ENCODE measurements around the gene H2BK1. TPM values are rescaled to one million over a fixed set of nuclear protein-coding genes. Genes with fewer than 3 reads are reported as not detected.

Gene H2BK1
- polyA plus RNA-seq, 1 donor (not counting 4 experiments of a cell fraction or from before 2014, with no cell fraction given), result not detected

DNA sequence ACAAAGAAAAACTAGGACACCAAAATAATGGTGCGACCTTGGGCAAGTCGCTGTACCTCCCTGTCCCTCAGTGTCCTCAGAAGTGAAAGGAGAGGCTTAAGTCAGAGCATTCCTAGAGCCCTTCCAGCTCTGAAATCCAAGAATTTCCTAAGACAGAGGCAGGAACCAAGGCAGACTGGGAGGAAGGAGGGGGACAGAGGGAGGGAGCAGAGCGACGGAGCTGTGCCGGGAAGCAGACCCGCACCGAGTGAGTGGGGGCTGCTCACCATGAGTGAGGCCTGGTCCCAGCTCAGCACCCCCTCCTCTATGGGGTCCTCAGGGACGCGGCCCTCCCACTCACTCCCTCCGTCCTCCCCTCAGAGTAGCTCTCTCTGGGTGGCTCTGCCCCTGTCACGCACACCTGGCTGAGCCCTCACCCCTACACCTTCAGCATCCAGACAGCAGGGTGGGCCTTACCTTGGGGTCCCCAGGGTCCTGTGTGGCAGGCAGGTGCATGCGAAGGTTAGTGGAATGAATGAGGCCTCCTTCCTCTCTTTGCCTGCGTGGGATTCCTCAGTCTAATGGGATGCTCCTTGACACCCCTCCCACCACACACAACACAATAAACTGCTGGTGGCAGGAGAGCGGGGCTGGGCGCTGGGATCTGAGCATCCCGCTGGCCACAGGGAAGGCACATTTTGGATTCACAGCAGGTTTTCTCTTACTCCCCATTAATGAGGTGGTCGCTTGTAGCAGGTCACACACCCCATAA is 42.8 kb upstream of the H2BK1 start:
- DNase-seq (ENCODE audit: low read depth, low spot score), result no peak
- no peak overlapping the region for H2AFZ ChIP-seq (ENCODE audit: control insufficient read depth, low read length)
- TF ChIP-seq EZH2 (IDR thresholded peaks at IDR 0.05; ENCODE audit: low read length), result no peak
- TF ChIP-seq, protein P1, sequence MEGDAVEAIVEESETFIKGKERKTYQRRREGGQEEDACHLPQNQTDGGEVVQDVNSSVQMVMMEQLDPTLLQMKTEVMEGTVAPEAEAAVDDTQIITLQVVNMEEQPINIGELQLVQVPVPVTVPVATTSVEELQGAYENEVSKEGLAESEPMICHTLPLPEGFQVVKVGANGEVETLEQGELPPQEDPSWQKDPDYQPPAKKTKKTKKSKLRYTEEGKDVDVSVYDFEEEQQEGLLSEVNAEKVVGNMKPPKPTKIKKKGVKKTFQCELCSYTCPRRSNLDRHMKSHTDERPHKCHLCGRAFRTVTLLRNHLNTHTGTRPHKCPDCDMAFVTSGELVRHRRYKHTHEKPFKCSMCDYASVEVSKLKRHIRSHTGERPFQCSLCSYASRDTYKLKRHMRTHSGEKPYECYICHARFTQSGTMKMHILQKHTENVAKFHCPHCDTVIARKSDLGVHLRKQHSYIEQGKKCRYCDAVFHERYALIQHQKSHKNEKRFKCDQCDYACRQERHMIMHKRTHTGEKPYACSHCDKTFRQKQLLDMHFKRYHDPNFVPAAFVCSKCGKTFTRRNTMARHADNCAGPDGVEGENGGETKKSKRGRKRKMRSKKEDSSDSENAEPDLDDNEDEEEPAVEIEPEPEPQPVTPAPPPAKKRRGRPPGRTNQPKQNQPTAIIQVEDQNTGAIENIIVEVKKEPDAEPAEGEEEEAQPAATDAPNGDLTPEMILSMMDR (optimal IDR thresholded peaks at IDR 0.05 in 1 of 3, IDR thresholded peaks at IDR 0.05 in 1 of 3, conservative IDR thresholded peaks at IDR 0.05 in 1 of 3; ENCODE audit: extremely low read depth in 1 of 3, insufficient read depth in 2 of 3, low read length in 3 of 3), result no peak

DNA sequence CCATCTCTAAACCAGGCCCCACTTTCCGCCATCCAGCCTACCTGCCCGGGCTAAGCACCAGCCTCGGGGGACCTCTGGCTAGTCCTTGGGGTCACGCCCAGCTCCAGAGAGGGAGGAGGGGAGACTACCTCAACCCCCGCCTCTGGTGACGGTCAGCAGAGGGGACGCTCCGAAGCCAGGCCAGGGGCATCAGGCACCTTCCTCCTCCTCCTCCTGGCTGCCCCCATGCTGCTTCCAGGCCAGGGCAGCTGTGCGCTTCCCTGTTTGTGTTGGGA is 42.2 kb upstream of the H2BK1 start:
- H3K4me2 ChIP-seq (ENCODE audit: control insufficient read depth, extremely low read depth, insufficient read depth, low read depth, low read length), result peak overlapping the region; percentile 76

More for the DNA sequence above, 42.8 kb upstream of the H2BK1 start:
- Histone ChIP-seq H3K4me2 (ENCODE audit: control insufficient read depth, extremely low read depth, insufficient read depth, low read depth, low read length) (no peak overlapping the region), H4K20me1 (ENCODE audit: control insufficient read depth, extremely low read depth, insufficient read depth, low read length) (no peaks in the 10 kb centered on the region), H3K27me3 (ENCODE audit: control insufficient read depth, extremely low read depth, insufficient read depth, low read length) (peaks cover 36% of the 10 kb centered on the region), H3K9ac (ENCODE audit: control insufficient read depth, extremely low read depth, insufficient read depth, low read length) (no peak overlapping the region), H3K4me1 (ENCODE audit: control insufficient read depth, extremely low read depth, insufficient read depth, low read length) (peaks cover 14% of the 10 kb centered on the region), H3K27ac (ENCODE audit: control insufficient read depth, insufficient read depth, low read length) (no peak overlapping the region), H3K4me3 (ENCODE audit: control insufficient read depth in 2 of 3, extremely low read depth in 1 of 3, insufficient read depth in 2 of 3, low read depth in 1 of 3, low read length in 3 of 3) (no peak overlapping the region), H3K9me1 (ENCODE audit: control insufficient read depth, extremely low read depth, insufficient read depth, low read length) (no peaks in the 10 kb centered on the region), H3K9me3 (ENCODE audit: control insufficient read depth, low read depth, low read length) (no peaks in the 10 kb centered on the region), H3K36me3 (ENCODE audit: control insufficient read depth in 2 of 2, extremely low read depth in 1 of 2, insufficient read depth in 2 of 2, low read length in 2 of 2) (no peaks in the 10 kb centered on the region), H3K79me2 (ENCODE audit: control insufficient read depth, insufficient read depth, low read length) (no peaks in the 10 kb centered on the region)
- FAIRE-seq, result no peak
- dilution Hi-C loops (cut with MboI; ENCODE audit: extremely low pct_ligation_motif_present, low sequenced_read_pairs), result no loop called here

More for the DNA sequence above, 42.2 kb upstream of the H2BK1 start:
- FAIRE-seq, result no peak
- dilution Hi-C loops (cut with MboI; ENCODE audit: extremely low pct_ligation_motif_present, low sequenced_read_pairs), result no loop called here
- H3K9me1 ChIP-seq (ENCODE audit: control insufficient read depth, extremely low read depth, insufficient read depth, low read length), result no peaks in the 10 kb centered on the region
- H2AFZ ChIP-seq (ENCODE audit: control insufficient read depth, low read length), result peak overlapping the region; percentile 87
- TF ChIP-seq EZH2 (IDR thresholded peaks at IDR 0.05; ENCODE audit: low read length), result no peak
- TF ChIP-seq, protein P1 (optimal IDR thresholded peaks at IDR 0.05 in 1 of 3, IDR thresholded peaks at IDR 0.05 in 1 of 3, conservative IDR thresholded peaks at IDR 0.05 in 1 of 3; ENCODE audit: extremely low read depth in 1 of 3, insufficient read depth in 2 of 3, low read length in 3 of 3), result no peak
- H3K27ac ChIP-seq (ENCODE audit: control insufficient read depth, insufficient read depth, low read length), result no peak overlapping the region
- peak overlapping the region in 1 of 3 experiments; percentile 54 for H3K4me3 ChIP-seq (ENCODE audit: control insufficient read depth in 2 of 3, extremely low read depth in 1 of 3, insufficient read depth in 2 of 3, low read depth in 1 of 3, low read length in 3 of 3)
- no peaks in the 10 kb centered on the region for H3K36me3 ChIP-seq (ENCODE audit: control insufficient read depth in 2 of 2, extremely low read depth in 1 of 2, insufficient read depth in 2 of 2, low read length in 2 of 2)
- DNase-seq (ENCODE audit: low read depth, low spot score), result no peak
- no peaks in the 10 kb centered on the region for H4K20me1 ChIP-seq (ENCODE audit: control insufficient read depth, extremely low read depth, insufficient read depth, low read length)
- peaks cover 14% of the 10 kb centered on the region for H3K4me1 ChIP-seq (ENCODE audit: control insufficient read depth, extremely low read depth, insufficient read depth, low read length)
- H3K79me2 ChIP-seq (ENCODE audit: control insufficient read depth, insufficient read depth, low read length), result no peaks in the 10 kb centered on the region
- no peaks in the 10 kb centered on the region for H3K9me3 ChIP-seq (ENCODE audit: control insufficient read depth, low read depth, low read length)
- H3K27me3 ChIP-seq (ENCODE audit: control insufficient read depth, extremely low read depth, insufficient read depth, low read length), result peaks cover 36% of the 10 kb centered on the region
- peak overlapping the region; percentile 47 for H3K9ac ChIP-seq (ENCODE audit: control insufficient read depth, extremely low read depth, insufficient read depth, low read length)
